Embryonic facial prominence (tissue), 1 donor: ENCODE data around the gene FRA10AC1.
"Not testable (repeated sequence)": the region's sequence is repeated elsewhere in the genome, so short reads cannot be mapped to it uniquely, and the experiment has no call there.

Source experiments
- DNase-seq: peaks from one replicate; pipeline ENCODE4 v3.0.0-alpha.2; 2016; ENCODE audit errors: extremely low spot score

FRA10AC1 gene

DNA sequence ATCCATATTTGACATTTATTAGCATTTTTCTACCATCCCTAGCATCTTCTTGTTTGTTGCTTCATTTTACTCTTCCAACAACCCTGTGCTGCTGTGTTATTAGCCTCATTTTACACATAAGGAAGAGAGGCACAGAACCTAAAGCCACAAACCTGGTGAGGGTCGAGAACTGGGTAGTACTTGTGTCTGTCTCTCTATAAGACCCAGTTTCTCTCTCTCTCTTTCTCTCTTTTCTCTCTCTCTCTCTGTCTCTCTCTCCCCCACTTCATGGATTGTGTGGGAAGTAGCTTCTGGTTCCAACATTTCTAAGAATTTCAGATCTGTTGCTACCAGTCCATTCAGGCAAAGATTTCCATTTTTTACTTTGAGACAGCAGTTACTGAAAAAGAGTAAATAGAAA lies 1.4 kb upstream of the FRA10AC1 start:
- DNase-seq = no peak

DNA sequence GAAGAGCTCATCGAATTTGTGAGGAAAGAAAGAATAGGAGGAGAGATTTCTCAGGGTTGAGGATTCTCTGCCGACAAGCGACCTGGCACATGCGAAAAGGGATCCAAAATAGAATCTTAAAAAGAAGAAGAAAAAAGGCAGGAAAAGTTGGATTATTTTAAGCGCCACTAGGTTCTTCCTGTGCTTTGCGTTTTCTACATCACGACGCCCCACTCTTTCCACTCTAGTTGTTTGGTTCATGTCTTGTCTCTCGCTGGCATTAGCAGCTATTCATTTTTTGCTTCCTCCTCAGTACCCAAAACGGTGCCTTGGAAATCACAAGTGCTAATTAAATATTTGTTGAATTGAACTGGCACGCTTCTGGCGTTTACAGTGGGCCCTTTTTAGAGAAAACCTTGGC lies 674 bp upstream of the FRA10AC1 start:
- DNase-seq = no peak

DNA sequence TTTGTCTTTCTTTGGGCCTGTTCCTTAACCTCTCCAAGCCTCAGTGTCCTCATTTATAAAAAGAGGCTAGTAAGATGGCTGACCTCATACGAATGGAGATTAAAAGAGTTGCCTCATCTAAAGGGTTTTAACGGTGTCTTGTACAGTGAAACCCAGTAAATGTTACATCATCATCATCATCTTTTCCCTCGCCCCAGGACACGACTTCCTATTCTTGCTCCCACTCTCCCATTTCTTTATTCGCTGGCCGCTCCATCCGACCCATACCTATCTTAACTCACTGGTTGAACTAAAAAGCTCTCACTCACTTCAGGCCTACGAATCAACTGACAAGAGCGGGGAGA lies 554 bp downstream of the FRA10AC1 start:
- DNase-seq = no peak

DNA sequence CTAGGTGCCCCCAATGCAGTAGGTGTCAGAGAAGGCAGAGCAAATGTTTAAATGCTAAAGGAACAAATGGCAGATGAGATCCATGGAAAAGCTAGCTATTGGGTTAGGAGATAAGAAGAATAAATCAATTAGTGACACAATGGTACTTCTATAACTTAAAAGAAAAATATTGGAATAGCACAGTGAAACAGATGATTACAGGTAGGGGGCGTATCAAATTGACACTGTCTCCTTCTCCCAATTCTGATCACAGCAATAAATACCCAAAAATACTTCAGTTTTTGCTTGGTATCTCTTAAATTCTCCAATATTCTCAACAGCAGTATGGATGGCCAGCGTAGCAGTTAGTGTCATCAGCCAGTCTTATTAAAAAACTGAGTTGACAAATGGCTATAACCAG lies 5.2 kb downstream of the FRA10AC1 start:
- no peak for DNase-seq

DNA sequence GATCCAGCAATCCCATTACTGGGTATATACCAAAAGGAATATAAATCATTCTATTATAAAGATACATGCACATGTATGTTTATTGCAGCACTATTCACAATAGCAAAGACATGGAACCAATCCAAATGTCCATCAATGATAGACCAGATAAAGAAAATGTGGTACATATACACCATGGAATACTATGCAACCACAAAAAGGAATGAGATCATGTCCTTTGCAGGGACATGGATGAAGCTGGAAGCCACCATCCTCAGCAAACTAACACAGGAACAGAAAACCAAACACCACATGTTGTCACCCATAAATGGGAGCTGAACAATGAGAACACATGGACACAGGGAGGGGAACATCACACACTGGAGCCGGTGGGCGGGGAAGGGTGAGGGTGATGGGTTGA lies 5.8 kb downstream of the FRA10AC1 start:
- not testable (repeated sequence) for DNase-seq

DNA sequence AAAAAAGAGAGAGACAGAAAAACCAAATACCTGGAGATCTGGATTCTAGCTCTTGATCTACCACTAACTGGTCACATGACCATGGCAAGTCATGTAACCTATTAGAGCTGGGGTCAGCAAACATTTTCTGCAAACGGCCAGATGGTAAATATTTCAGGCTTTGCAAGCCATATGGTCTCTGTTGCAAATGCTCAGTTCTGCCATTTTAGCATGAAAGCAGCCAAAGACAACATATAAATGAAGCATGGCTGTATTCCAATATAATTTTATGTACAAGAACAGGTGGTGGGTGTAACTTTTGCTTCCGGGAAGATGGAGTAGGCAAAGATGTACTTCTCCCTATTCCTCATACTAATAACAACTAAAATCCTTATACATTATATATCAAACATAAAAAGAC lies 6.7 kb downstream of the FRA10AC1 start:
- no peak for DNase-seq

DNA sequence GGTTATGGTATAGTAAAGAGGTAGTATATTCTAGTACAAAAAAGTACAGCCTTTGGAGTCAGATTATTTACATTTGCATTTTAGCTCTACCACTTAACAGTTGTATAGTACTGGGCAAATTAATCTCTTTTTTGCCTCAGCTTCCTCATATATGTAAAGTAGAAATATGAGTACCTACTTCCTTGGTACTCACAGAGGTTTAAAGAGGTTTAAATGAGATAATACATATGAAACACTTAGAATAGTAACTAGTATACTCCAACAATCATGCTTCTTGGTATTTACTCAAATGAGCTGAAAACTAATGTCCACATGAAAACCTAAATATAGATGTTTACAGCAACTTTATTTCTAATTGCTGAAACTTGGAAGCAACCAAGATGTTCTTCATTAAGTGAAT lies 14.7 kb downstream of the FRA10AC1 start:
- DNase-seq = no peak

DNA sequence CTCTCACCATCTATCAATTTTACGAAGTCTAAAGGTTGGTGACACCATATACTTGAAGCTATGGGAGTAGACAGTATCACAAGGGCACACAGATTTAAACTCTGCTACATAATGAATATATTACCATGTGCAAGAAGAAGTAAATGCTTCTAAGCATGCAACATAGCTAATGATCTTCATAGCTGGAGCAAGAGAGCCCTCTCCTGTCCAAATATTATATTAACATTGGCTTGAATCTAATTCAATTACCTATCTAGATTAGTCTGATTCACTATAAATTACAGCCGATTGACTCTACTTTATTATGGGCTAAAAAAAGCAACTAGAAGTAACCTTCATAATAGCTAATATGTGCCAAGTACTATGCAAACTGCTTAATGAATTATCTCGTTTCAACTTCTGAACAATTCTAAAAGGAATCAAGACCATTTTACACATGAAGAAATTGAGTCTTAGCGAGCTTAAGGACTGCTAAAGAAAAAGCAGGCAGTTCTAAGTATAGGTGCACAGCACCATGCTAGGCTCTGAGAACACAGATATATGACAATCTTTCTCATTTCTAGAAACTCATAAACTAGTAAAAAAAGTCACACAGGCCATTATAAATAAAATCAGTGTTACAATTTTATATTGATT lies 21.9 kb downstream of the FRA10AC1 start:
- DNase-seq = no peak

DNA sequence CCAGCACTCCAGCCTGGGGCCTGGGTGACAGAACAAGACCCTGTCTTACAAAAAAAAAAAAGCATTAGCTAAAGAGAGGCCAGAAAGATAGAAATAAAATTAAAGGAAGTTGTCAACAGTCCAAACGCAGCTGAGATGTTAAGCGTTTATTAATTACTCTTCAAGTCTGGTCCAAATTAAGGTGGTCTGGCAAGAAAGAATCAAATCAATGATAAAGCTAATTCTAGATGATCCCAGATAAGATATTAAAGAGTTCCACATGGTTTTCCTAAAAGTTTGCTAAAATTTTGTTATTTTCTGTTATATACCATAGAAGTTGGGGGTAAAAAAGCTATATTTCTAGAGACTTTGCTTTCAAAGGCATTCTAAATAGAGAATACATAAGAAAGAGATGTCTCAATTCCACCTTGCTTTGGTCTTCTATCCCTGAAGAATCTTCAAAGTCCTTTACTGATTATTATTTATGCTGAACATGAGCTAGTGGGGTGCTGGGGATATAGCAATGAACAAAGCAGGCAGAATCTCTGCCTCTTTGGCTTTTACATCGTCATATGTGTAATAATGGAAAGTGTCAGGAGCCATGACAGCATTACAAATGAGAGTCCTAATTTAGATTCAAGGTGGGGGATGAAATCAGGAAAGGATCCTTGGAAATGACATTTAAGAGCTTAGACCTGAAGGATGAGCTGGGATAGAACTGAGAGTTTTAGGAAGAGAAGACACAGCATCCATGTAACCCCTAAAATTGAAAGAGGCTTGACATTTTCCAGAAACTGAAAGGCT lies 23.4 kb downstream of the FRA10AC1 start:
- no peak for DNase-seq

DNA sequence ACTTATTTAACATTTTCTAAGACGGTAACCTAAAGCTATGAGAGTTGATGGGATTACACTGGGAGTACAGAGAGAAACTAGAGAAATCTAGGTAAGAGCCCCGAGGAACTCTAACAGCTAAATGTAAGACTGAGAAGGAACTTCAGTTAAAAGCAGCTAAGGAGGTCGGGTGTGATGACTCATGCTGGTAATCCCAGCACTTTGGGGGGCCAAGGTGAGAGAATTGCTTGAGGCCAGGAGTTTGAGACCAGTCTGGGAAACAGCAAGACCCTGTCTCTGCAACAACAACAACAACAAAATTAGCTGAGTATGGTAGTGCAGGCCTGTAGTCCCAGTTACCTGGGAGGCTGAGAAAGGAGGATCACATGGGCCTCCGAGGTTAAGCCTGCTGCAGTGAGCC lies 24.0 kb downstream of the FRA10AC1 start:
- DNase-seq = no peak

DNA sequence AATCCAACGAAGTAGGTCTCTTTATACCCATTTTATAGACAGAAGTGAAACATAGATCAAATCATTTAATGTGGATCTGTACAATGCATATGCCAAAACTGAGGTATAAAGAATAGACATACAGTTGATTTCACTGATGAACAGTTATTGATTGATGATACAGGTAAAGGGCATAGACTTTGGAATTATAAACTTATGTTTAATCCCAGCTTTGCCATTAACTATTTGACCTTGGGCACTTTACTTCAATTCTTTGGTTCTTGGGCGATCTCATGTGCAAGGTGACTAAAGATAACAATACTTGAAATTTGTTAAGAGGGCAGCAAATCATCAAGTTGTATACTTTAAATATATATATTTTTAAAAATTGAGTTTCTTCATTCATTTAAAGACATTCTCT lies 28.6 kb downstream of the FRA10AC1 start:
- no peak for DNase-seq

DNA sequence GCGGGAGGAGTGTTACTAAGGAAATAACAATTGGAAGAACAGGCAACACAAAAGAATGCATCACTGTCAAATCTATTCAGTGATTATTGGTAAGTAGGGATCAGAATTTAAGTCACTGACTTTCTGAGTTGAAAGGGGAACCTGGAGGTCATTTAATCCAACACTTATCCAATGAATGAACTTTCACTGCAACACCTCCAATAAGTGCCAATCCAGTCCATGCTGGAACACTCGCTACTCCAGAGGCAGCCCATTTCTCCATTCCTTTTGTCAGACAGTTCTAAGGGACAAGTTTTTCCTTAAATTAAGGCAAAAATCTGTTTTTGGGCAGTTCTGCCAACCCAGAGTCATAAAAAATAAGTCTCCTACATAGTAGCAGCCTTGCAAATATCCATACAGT lies 29.5 kb downstream of the FRA10AC1 start:
- DNase-seq = no peak

DNA sequence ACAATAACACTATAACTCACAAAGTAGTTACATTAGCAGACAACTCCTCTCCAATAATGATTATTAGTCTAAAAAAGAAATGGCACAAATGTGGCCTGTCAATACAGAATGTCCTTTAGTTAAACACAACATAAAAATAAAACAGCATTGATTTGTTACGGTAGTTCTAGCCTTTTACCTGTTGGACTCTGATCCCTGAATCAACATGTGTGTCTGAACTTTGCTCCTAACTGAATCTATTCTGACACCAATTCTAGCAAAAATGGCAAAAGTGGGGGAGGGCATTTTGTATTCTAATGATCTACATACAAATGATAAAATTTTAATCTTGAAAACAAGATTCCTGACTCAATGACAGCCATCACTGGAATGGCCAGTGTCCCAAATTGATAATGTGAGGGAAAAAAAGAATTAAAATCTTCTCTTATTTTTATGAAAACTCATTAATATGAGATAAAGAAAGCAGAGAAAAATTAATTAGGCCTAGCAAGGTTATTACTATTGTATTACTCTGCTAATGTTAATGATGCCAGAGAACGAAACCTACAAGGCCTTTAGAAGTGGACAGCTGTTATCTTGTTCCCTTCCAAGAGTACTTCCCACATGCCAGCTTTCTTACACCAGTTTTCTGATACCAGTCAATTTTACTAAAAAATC lies 30.2 kb downstream of the FRA10AC1 start:
- DNase-seq = no peak

DNA sequence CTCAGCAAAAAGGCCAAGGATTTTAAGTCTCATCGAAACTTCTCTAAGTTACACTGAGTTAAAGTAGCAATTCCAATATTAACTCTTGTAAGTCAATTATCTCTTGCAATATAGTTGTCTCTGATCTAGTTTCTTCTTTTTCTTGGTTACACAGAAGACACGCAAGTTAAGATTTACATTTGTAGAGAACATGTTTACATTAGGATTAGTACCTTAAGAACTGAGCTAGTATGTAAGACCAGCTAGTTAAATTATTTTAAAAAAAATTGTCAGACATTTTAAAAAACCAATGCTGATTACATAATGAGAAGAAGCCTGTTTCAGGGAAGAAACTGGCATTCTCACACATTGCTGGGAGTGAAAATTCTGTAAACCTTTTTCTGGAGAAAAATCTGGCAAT lies 31.4 kb downstream of the FRA10AC1 start:
- DNase-seq = no peak

DNA sequence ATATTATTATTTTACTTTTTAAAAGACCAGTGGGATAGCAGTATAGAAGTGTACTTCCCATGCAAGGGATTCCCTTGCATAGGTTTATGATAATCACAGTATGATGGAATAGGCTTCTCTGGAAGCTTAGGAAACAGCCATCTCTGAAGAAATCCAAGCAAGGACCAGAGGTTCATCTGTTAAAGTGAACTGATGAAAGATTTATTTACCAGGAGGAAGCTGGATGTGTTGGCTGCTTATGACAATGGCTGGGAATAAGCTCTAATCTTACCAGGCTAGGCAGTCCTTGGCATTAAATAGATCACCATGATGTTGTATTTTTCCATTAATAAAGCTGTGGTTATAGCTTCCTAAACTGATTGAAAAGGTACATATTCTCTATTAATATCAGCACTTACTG lies 32.0 kb downstream of the FRA10AC1 start:
- no peak for DNase-seq

DNA sequence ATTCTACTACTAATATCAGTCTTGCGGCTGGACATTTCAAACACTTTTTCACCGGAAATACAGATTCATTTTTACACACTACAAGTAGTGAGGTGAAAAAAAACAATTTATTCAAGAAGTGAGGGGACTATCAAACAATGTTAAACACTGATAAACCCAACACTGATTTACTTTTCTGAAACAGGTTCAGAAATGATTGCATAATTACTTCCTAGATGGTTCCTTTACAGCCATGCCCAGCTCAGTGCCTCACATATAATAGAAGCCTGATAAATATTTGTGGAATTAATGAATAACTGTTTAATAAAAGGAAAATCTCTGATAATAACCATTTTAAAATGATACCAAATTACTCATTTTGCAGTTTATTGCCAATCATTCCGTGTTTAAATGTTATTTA lies 34.6 kb downstream of the FRA10AC1 start:
- DNase-seq = no peak

DNA sequence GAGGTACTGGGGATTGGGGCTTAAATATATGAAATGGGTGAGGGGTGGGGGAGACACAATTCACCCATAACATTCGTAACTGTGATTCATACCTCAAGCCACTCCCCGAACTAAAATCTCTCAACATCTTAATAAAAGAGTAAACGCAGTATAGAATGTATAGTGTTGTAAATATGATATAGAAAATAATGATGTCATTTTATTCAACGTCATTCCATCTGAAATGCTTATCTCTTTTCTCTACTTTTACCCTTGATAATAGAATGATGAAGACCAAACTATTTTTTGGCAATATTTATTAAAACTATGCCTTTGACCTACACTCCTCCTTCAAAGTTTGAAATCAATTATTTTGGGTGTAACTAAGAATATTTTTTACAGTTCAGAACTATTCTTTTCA lies 36.4 kb downstream of the FRA10AC1 start:
- DNase-seq = no peak

DNA sequence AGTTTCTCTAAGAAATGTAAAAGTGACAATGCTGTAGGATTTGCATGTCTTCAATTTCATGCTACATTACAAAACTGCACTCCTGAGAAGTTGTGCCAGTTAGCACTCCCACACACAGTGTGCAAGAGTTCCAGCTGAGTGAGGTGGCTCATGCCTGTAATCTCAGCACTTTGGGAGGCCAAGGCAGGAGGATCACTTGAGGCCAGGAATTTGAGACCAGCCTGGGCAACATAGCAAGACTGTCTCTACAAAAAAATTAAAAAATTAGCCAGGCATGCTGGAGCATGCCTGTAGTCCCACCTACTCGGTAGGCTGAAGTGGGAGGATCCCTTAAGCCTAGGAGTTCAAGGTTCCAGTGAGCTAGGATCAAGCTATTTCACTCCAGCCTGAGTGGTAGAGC lies 44.6 kb downstream of the FRA10AC1 start:
- DNase-seq = no peak

DNA sequence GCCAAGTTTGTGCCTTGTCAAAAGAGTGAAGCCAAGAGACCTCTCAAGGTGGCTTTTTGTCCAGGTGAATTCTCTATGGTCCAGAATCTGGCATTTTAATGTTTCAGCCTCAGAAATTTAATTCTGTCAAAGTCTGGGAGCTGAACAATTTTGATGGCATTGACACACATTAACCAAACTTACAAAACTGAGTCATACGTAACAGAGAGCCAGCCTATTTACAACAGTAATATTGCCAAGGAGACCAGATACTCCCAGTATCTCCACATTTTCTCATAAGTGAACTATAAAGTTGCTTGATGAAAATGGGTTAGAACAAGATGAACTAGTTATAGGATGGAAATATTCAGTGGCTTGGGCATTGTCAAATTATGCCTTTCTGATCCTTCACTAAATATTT lies 46.2 kb downstream of the FRA10AC1 start:
- no peak for DNase-seq

DNA sequence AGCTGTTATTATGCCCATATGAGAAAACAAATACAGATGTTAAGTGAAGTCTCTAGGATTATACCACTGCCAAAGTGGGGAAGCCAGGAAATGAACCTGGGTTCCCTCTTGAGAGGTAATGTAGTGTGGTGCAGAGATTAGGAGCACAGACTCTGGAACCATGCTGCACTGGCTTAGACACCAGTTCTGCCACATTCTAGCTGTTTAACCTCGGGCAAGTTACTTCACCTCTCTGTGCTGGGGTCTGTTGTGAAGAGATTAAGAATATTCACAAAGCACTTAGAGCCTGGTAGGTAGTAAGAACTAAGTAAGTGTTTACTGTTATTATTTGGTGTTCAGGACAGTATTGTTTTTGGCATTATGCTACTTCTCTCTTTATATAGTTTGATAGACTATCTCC lies 48.2 kb downstream of the FRA10AC1 start:
- no peak for DNase-seq

DNA sequence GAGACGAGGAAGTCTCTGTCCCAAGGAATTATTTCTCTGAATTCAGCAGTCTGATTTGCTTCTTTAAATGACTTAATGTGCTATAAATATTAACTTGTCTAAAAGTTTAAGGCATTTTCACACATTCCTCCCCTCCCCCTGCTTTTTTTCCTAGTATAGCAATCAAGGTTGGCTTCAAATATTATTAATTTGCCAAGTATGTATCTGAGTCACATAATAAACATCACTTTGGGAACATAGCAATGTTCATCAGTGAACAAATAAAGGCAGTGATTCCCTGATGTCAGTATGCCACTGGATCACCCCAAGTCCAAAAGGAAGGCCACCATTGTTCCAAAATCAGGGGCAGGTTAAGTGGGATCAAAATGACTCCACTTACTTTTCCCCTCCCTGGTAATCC lies 49.5 kb downstream of the FRA10AC1 start:
- DNase-seq = no peak

DNA sequence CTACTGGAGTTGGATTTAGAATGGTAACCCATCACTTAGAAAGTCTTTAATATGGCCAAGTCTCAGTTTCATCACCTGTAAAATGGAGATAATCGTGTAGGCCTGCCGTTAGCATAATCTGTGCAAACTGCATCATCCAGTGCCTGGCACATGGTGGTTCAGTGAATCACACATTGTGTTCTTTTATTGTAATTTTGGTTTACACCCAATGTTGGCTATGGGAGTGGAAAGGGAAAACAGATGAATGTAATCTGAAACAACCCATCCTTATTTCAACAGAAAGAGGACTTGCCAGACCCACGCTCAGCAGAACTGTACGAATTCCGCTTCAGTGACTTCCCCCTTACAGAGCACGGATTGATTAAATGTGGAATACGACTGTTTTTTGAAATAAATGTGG lies 62.6 kb downstream of the FRA10AC1 start:
- DNase-seq = no peak
